ENCODE results near the gene PHOSPHO1.
"Not testable (repeated sequence)": the region's sequence is repeated elsewhere in the genome, so short reads cannot be mapped to it uniquely, and the experiment has no call there.

GRCh38 chr17:49175978-49176377 lies 54.6 kb downstream of the PHOSPHO1 start:
- TF ChIP-seq CTCF (IDR thresholded peaks at IDR 0.05); POLR2A (IDR thresholded peaks at IDR 0.05; ENCODE audit: low read depth); EP300 (IDR thresholded peaks at IDR 0.05); POLR2AphosphoS5 (IDR thresholded peaks at IDR 0.05): not testable (repeated sequence)

All from esophagus muscularis mucosa (tissue), 4 donors.